Thymus (tissue), 11 donors: ENCODE measurements around the gene CTRB1. TPM values are rescaled to one million over a fixed set of nuclear protein-coding genes. Genes with fewer than 3 reads are reported as not detected.
"Not testable (repeated sequence)": the region's sequence is repeated elsewhere in the genome, so short reads cannot be mapped to it uniquely, and the experiment has no call there.

Experiments
- DNase-seq, 9 donors: peaks; one replicate each; pipeline ENCODE4 v3.0.0-alpha.2; 2013; ENCODE audit warnings: low spot score in 9 of 9, low read depth in 6 of 9, missing footprints in 1 of 9
- H3K27ac ChIP-seq, 2 donors: one replicate each; pipeline ENCODE4 v1.5.1; 2013; ENCODE audit warnings: control low read depth in 1 of 2, low read depth in 1 of 2, low read length in 1 of 2, mild to moderate bottlenecking in 1 of 2, moderate library complexity in 1 of 2
- H3K27me3 ChIP-seq, 2 donors: one replicate each; pipeline ENCODE4 v1.5.1; 2013; ENCODE audit warnings: low read length in 1 of 2; ENCODE audit not compliant: control insufficient read depth in 2 of 2, insufficient read depth in 1 of 2
- H3K36me3 ChIP-seq, 2 donors: one replicate each; pipeline ENCODE4 v1.5.1; 2013; ENCODE audit warnings: low read length in 1 of 2, mild to moderate bottlenecking in 1 of 2, moderate library complexity in 1 of 2; ENCODE audit not compliant: control insufficient read depth in 2 of 2, insufficient read depth in 2 of 2
- H3K4me1 ChIP-seq, 2 donors: one replicate each; pipeline ENCODE4 v1.5.1; 2013; ENCODE audit warnings: low read length in 2 of 2; ENCODE audit not compliant: control insufficient read depth in 2 of 2, insufficient read depth in 2 of 2
- H3K4me3 ChIP-seq, 2 donors: one replicate each; pipeline ENCODE4 v1.5.1; 2013; ENCODE audit warnings: low read length in 2 of 2, control low read depth in 1 of 2, mild to moderate bottlenecking in 1 of 2
- H3K9me3 ChIP-seq, 2 donors: one replicate each; pipeline ENCODE4 v1.5.1; 2013; ENCODE audit warnings: low read length in 1 of 2, mild to moderate bottlenecking in 1 of 2; ENCODE audit not compliant: control insufficient read depth in 2 of 2, insufficient read depth in 1 of 2
- WGBS: extraction: QIAGEN DNeasy Blood & Tissue Kit; methylation state at CpG from one replicate; pipeline ENCODE4 v1.1.7; 2013; 5-methylcytosine and 5-hydroxymethylcytosine counted together
- polyA plus RNA-seq: library from polyadenylated mRNA; stranded (reverse); fragments of 200-250 nt; gene quantifications from one replicate; pipeline ENCODE4 v1.2.3, GENCODE V29; 2013
- total RNA-seq: library from RNA; stranded (reverse); fragments of 120-200 nt; gene quantifications from one replicate; pipeline ENCODE4 v1.2.4, GENCODE V29; 2013
- donor health status: healthy.

The CTRB1 gene
- total and polyA plus RNA-seq, 2 donors, result 0.14 to 0.78 TPM

DNA sequence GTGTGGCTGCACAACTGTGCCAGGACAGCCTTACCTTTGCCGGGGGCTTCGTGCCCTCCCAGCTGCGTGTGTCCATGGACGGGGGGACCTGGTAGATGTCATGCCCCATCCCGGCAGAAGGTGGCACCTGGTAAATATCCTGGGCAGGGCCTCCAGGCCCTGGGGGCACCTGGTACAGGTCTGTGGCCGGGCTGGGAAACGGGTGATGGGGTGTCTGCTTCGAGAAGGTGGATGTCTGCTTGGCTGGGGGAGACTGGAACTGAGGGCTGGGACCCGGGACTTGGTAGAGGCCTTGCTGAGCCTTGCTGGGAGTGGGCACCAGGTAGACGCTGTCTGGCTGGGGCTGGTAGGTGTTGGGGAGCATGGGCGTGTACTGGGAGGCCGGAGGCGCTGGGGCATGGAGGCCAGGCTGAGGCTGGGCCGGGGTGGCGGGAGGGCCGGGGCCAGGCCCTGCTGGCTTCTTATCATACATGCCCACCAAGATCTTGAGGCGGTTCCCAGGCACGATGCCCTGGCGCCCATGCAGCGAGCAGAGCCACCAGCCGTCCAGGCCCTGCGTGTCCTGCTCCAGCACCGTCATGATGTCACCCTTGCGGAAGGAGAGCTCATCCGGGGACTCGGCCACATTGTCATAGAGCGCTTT lies 23.8 kb downstream of the CTRB1 start:
- H3K36me3 ChIP-seq, DNase-seq, H3K27ac ChIP-seq, H3K9me3 ChIP-seq, H3K4me3 ChIP-seq: not testable (repeated sequence)
- peaks cover 7 to 34% of the 10 kb centered on the region in 2 donors for H3K27me3 ChIP-seq
- WGBS, result 97% methylated on average over 27 of the region's 27 CpGs
- H3K4me1 ChIP-seq, result peaks cover 0 to 17% of the 10 kb centered on the region in 2 donors

DNA sequence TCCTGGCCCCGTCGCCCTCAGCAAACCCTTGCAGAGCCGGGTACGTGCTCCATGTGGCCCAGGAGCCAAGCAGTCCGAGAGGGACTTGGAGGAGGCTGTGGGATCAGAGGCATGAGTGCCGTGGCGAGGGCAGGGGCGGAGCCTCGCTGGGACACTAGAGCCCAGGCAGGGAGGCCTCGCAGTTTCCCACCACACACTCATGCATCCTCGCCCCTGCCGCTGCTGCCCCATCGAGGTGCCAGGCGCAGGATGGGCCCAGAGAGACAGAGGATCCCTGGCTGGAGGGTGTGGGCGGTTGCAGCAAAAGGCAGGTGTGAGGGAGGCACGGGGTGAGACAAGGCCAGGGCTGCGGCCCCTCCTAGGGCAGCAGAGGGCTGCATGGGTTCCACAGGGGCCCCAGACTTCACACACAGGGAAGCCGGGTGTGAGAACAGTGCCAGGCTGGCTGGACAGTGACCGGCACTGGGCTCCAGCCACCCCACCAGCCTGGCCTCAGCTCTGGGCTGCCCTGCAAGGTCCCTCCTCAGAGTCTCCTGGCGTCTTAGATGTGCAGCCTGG lies 25.0 kb downstream of the CTRB1 start:
- H3K36me3 ChIP-seq, result no peaks in the 10 kb centered on the region
- H3K4me3 ChIP-seq, result no peak overlapping the region
- no peak for DNase-seq
- peaks cover 0 to 11% of the 10 kb centered on the region in 2 donors for H3K4me1 ChIP-seq
- H3K27ac ChIP-seq, result no peak overlapping the region
- 95% methylated on average over 20 of the region's 20 CpGs for WGBS
- no peaks in the 10 kb centered on the region for H3K9me3 ChIP-seq
- H3K27me3 ChIP-seq, result peaks cover 19 to 42% of the 10 kb centered on the region in 2 donors

DNA sequence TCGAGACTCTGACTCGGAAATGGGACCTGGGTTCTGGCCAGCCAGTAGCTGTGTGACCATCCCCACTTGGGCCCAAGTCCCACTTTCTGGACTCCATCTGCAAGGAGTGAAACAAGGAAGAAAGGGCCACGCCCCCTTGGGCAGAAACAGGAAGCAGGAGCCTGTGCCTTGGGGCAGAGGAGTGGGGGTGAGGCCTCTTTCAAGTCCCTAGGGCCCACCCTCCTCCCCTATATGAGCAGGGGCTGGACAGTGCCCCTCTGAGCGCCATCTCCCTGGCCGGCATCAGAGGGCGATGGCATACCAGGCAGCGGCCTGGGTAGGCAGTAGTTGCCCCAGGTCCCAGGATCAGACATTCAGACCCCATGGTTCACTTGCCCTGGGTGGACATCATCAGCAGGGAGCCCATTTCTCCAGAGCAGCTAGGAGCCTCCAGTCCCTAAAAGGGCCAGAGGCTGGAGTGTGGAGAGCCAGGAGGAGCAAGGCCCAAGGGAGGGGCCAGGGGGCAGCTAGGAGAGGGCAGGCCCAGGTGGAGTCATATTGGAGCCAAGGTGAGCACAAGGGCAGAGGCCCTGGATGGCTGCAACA lies 25.5 kb downstream of the CTRB1 start:
- DNase-seq, result no peak
- Histone ChIP-seq H3K27ac (peak overlapping the region; percentile 57 to 64), H3K4me1 (peaks cover 0 to 11% of the 10 kb centered on the region in 2 donors), H3K27me3 (peaks cover 24 to 48% of the 10 kb centered on the region in 2 donors), H3K4me3 (no peak overlapping the region), H3K9me3 (no peaks in the 10 kb centered on the region), H3K36me3 (no peaks in the 10 kb centered on the region)
- WGBS, result 87% methylated on average over 7 of the region's 7 CpGs

DNA sequence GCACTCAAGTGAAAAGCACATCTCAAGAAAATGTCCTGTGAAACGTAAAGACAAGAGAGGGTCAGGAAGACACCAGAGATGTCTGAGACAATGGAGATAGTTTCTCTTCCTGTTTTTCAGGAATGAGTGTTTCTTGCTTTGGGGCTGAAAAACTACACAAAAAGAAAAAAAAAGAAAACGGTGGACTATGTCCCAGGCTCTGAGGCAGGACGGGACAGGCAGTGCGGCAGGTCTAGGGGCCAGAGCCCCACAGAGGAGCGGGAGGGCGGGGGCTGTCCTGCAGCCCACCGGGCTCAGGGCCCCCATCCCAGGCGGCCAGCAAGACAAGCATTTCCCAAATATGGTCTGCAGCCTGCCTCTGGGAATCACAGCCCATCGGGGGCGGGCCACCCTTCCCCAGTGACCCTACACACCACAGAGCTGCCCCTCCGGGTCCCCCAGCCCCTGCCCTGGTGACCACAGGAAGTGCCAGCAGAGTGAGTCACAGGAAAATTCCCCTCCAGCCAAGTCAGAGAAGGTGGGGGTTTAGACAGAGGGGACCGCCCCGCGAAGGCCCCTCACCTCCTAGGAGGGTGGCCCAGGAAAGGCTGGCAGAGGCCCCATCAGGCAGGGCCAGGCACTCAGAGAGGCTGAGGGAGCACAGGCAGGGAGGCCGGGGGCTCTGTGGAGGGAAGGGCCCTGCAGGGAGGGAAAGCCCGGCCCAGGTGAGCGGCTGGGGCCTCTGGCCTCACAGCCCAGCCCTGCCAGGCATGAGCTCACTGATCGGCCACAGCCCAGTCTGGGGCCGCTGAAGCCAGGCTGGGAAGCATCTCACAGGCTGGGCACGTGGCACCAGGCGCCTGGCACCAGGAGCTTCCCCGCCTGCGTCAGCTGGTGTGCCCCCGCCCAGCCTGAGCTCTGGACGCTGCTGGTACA lies 26.3 kb downstream of the CTRB1 start:
- no peak for DNase-seq
- Histone ChIP-seq H3K4me3 (no peak overlapping the region), H3K27me3 (peaks cover 32 to 55% of the 10 kb centered on the region in 2 donors), H3K27ac (peak overlapping the region; percentile 19 to 57), H3K4me1 (peaks cover 0 to 11% of the 10 kb centered on the region in 2 donors), H3K36me3 (no peaks in the 10 kb centered on the region), H3K9me3 (no peaks in the 10 kb centered on the region)
- 77% methylated on average over 25 of the region's 25 CpGs for WGBS

DNA sequence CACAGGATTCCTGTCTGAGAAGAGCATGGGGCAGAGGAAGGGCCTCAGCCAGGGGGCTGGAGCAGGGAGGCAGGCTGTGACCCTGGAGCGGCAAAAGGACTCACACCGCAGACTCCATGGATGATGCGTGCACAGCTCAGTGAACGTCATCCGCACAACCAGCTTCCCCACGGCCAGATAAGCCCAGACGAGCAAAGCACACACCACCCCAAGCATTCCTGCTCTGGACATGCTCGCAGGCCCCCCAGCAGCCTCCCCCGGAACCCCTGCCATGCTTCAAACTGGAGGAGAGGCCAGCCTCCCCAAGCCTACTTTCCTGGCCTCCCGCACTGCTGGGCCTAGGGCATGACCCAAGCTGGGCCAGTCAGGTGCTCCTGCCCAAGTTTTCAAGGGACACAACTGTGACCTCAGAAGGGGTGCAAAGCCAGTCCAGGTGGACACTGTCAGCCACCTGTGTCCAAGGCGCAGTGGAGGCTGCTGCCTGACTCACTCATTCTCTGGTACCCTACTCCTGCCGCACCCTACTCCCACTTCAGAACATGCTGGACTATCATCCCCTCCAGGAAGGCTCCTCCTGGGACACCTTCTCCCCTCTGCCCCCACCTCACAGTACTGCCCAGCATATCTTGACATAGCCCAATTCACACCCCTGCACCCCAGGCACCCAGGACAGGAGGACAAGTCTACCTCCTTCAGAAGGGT lies 27.9 kb downstream of the CTRB1 start:
- 98% methylated on average over 12 of the region's 12 CpGs for WGBS
- Histone ChIP-seq H3K9me3 (no peaks in the 10 kb centered on the region), H3K36me3 (no peaks in the 10 kb centered on the region), H3K4me1 (peaks cover 4 to 16% of the 10 kb centered on the region in 2 donors), H3K4me3 (no peak overlapping the region), H3K27me3 (peaks cover 48 to 69% of the 10 kb centered on the region in 2 donors), H3K27ac (no peak overlapping the region)
- DNase-seq, result no peak

DNA sequence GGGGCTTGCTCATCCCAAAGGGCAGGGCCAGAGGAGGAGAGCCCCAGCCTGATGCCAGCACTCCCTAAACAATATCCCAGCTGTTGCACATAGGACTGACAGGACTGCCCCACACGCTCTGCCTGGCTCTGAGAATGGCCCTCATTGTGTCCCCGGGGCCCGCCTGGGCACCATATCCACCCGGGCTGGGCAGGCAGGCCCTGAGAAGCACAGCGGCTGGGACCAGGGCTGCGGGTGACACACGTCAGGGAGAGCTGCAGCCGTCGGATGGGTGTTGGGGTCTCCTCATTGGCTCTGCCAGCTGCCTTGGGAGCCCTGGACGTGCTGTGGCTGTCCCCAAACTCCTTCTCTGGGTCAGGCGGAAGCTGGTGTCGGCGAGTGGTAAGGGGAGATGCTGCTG lies 28.5 kb downstream of the CTRB1 start:
- H3K27me3 ChIP-seq, result peaks cover 54 to 75% of the 10 kb centered on the region in 2 donors
- WGBS, result 96% methylated on average over 13 of the region's 13 CpGs
- no peak for DNase-seq

DNA sequence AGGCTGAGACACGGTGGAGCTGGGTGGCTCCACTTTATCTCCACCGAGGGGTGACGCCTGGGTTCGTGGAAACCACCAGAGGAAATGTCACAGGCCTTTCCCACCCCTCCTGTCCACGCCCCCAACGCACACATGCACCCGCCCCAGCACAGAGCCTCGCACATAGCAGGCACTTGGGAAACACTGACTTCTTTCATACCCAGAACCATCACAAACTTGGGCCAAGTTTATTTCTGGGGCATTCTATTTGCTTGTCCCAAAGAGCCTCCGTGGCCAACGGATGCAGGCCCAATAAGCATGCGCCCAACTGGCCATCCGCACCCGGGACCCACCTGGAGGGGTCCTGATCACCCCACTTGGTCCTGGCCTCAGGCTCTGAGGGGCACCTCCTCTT lies 29.4 kb downstream of the CTRB1 start:
- Histone ChIP-seq H3K9me3 (no peaks in the 10 kb centered on the region), H3K27me3 (peaks cover 62 to 83% of the 10 kb centered on the region in 2 donors), H3K27ac (no peak overlapping the region), H3K4me1 (peaks cover 4 to 19% of the 10 kb centered on the region in 2 donors), H3K36me3 (no peaks in the 10 kb centered on the region), H3K4me3 (no peak overlapping the region)
- 82% methylated on average over 13 of the region's 13 CpGs for WGBS
- no peak for DNase-seq

More for the DNA sequence above, 28.5 kb downstream of the CTRB1 start:
- Histone ChIP-seq H3K9me3 (no peaks in the 10 kb centered on the region), H3K36me3 (no peaks in the 10 kb centered on the region), H3K27ac (no peak overlapping the region), H3K4me1 (peaks cover 4 to 19% of the 10 kb centered on the region in 2 donors), H3K4me3 (no peak overlapping the region)

DNA sequence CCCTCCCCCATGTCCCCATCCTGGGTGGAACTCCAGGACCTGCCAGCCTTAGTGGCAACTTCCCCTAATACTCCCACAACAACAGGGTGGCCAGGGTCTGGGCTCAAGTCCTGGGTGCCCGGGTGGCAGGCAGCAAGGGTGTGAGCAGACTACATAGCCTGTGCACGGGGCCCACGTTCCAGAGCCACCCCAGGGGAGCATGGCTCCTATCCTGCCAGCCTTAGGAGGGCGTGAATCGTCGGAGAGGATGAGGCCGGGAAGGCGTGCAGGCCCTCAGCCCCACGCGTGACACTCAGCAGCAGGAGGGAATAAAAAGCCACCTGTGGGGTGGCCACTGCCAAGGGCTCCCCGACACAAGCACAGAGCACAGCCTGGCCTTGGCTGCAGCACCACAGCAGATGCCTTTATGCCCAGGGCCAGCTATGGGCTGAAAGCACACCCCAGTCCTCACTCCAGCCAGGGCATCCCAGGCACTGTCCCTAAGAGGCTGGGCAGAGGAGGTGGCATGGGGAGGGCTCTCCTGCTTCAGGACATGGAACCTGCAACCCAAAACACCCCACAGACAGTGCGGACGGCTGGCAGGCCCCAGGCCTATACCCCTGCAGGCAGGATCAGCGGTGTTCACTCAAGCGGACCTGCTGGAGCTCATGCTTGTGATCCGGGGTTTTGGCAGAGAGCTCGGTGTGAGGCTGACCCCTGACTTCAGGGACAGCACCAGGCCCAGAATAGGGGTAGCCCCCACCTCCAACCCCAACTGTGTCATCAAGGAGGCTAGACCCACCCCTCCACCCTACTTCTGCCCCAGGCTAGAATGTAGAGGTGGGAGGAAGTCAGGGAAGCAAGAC lies 30.0 kb downstream of the CTRB1 start:
- Histone ChIP-seq H3K27ac (no peak overlapping the region), H3K4me3 (no peak overlapping the region), H3K9me3 (no peaks in the 10 kb centered on the region), H3K36me3 (no peaks in the 10 kb centered on the region), H3K4me1 (peaks cover 4 to 19% of the 10 kb centered on the region in 2 donors), H3K27me3 (peaks cover 69 to 90% of the 10 kb centered on the region in 2 donors)
- no peak for DNase-seq
- 88% methylated on average over 17 of the region's 17 CpGs for WGBS
